GM18517 (cell line): ENCODE measurements around the gene NANOS2.

ENCODE experiments used
- ATAC-seq: cut with Tn5 transposase; IDR thresholded peaks from one replicate; pipeline ENCODE4 v1.9.1; 2021; ENCODE audit warnings: mild to moderate bottlenecking, moderate library complexity; ENCODE audit not compliant: unreplicated experiment

Gene NANOS2

DNA sequence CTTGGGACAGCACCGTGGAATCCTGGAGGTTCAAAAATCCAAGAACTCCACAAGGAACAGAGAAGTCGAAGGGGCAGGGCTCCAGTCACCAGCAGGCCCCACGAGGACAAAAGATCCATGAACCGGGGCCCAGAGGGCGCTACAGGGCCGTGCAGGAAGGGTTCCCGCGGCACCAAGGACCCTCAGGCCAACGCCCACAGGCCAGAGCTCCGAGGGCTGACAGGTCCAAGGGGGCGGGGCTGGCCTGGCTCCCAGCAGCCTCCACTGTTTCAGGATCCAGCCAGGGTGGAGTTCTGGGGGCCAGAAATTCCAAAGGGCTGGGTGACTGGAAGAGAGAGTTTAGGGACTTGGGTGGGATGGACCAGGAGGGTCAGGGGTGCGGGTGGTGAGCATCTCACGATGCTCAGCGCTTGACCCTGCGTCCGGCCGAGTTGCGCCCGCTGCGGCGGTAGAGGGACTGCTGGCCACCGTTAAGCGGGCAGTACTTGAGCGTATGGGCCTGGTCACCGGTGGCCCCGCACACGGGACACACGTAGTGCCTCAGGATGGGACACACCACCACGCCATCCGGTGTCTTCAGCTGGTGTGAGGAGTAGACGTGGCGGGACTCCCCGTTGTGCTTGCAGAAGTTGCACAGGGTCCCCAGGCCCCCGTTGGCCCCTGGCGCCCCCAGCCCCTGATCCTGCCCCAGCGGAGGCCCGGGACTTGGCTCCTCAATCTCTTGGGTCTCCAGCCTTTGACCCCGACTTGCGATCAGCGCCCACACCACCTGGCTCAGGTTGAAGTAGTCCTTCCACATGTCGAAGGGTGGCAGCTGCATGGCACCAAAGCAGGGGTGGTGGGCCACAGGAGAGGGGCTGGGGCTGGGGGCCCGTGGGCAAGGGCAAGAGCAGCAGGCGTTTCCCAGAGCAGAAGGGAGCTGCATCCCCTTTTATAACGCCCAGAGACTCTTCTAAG lies at the start of gene NANOS2:
NANOS2 (minus strand) TSS at position 905 of the 957 bp plus-strand sequence; CDS start at position 820, 85 bp downstream.
- ATAC-seq: no peak

GRCh38 chr19:45962021-45962420 lies 47.4 kb upstream of the NANOS2 start:
- ATAC-seq: no peak

DNA sequence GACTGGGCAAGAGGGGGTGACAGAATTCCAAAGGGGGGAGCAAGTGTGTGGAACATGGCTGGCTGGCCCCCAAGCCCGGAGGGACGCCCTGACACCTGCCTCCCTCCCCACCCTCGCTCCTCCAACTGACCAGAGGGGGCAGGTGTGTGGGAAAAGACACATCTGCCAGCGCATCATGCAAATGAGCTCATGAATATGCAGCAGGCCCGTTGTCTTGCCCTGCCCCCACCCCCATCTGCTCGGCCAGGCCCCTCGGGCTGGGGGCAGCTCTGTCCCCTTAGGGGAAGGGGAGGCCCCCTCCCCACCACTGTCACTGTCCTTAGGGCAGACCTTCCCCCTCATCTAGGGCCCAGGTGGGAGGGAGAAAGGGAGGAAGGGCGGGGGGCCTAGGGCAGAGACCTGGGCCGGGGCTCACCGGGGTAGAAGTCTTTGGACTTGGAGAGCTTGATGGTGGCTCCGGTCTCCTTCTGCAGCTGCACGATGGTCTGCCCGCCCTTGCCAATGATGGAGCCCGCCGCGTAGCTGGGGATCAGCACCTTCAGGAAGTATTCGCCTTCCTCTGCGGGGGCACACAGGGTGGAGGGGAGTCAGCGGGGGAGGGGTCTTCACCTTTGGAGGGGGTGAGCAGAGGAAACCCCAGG lies 46.1 kb upstream of the NANOS2 start:
- no peak for ATAC-seq

DNA sequence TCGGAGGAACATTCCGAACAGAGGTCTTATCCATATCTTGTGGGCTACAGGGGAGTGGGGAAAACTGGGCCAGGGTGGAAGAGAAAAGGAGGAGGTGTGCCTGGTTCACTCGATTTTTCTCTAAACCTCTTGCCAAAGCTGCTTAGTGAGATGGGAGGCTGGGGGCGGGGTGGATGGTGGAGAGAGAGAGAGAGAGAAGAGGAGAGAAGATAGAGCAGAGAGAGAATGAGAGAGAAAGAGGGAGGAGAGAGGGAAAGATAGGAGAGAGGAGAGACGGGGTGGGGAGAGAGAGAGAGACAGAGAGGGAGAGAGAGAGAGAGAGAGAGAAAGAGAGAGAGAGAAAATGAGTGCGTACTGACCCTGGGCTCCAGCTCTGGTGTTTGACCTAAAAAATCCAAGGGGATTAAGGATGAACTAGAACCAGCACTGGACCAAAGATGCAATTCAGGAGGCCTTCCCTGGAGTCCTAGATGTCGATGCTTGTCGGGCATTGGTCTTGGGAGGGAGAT lies 45.0 kb upstream of the NANOS2 start:
- ATAC-seq: no peak

DNA sequence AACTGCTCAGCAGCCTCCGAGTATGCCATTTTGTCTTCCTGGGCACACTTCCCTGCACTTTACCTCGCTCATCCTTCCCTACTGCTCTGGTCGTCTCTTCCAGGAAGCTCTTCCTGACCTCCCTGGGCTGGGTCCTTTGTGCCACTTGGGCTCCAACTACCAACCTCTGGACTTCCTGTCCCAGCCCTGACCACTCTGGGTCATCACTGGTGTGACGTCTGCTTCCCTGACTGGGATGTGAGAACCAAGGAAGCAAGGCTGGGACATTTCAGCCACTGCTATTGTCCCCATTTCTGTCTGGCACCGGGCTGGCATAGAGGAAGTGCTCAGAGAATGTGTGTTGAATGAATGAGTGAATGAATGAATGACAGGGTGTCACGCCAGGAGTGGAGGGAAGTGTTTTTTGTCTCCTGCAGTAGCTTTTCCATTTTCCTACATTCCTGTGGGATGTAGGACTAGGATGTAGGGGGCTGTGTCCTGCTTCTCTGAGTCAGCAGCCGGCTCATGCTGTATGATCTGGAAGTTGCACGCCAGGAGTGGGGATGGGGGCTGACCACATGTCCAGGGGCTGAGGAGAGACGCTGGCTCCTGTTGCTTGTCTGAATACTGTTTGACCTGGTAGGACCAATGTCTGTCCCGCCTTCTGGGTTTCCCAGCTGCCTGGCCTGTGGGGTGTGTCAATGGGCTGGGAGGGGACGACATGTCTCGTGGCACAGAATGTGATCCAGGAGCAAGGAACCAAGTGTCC lies 44.4 kb upstream of the NANOS2 start:
- ATAC-seq: no peak

DNA sequence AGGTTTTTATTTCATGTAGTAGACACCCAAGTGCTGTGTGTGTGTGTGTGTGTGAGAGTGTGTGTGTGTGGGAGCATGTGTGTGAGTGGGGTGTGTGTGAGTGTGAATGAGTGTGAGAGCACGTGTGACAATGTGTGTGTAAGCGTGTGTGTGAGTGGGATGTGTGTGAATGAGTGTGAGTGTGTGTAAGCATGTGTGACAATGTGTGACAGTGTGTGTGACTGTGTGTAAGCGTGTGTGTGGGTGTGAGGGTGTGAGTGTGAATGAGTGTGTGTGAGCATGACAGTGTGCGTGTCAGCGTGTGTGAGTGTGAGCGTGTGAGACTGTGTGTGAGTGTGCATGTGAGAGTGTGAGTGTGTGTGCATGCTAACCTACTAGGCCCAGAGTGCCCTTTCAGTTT lies 43.7 kb upstream of the NANOS2 start:
- no peak for ATAC-seq

GRCh38 chr19:45955905-45956608 lies 41.5 kb upstream of the NANOS2 start:
- no peak for ATAC-seq

DNA sequence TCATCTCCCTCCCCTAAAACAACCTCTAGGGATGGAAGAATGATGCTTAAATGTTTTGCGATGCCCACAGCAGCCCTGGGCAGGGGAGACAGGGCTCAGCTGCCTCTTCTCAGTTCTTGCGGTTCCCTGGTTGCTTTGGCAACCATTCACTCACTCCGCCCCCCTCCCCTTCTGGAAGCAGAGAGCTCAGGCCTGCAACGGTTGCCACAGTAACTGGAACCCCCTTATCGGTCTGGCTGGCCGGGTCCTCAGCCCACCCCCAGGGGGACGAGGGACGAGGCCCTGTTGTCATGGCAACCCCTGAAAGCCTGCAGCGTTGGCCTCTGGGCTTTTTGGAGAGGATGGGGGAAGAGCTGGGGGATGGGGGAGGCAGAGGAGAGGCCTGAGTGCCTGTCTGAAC lies 39.6 kb upstream of the NANOS2 start:
- no peak for ATAC-seq

- ATAC-seq: no peak
Measured at GRCh38 chr19:45953676-45954075, 39.1 kb upstream of the NANOS2 start.

GRCh38 chr19:45952686-45953505 lies 38.3 kb upstream of the NANOS2 start:
- no peak for ATAC-seq

DNA sequence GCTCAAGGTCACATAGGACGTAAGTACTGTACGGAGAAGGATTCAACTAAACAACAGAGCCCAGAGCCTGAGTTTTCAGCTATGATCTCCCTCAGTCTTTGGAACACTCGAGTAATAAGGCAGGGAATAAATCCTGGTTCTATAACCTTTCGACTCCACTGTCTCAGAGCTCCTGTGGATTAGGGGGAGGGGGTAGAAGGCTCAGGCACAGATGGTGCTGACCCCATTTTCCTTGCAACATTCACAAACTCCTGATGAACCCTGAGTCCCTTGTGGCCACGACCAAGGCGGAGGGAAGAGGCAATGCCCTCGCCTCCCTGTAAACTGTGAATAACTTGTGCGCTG lies 37.7 kb upstream of the NANOS2 start:
- no peak for ATAC-seq

- ATAC-seq: no peak
Measured at GRCh38 chr19:45947926-45948325, 33.3 kb upstream of the NANOS2 start.

GRCh38 chr19:45940515-45940805 lies 25.9 kb upstream of the NANOS2 start:
- no peak for ATAC-seq

GRCh38 chr19:45939792-45940514 lies 25.4 kb upstream of the NANOS2 start:
- ATAC-seq: no peak

- no peak for ATAC-seq
Measured at GRCh38 chr19:45938733-45939319, 24.2 kb upstream of the NANOS2 start.

DNA sequence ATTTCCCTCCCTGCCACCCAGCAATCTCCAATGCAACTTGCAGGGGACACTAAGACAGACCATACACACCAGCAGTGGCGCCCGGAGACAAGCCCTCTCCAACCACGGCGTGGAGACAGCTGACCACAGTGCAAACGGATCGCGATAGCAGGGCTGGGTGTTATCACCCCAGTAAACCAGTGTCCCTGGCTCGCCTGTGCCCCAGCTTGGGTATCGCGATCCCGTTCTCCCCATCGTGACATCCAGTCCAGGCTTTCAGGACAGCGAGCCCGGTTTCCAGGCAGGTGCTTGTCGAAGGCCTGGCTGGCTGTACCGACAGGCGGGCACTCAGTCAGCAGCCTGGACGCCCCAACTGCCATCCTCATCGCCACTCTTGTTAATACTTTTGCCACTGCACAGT lies 20.7 kb upstream of the NANOS2 start:
- no peak for ATAC-seq

- ATAC-seq: no peak
Measured at GRCh38 chr19:45934551-45935230, 20.1 kb upstream of the NANOS2 start.

DNA sequence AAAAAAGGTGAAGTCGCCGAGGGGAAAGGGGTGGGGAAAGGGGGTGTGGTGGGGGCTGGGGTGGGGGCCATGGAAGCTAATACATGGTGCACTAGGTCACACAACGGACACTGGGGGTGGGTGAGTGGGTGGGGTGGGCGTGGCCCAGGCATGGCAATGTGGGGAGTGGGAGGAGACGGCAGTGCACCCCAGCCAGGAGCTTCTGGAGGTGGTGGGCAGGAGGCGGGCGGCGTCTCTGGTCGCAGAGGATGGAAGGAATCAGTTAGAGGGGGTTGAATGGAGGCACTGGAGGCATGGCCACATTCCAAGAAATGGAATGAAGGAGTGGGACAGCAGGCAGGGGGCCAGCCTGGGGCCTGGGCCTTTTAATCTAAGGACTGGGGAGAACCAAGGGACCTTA lies 19.2 kb upstream of the NANOS2 start:
- ATAC-seq: no peak

- no peak for ATAC-seq
Measured at GRCh38 chr19:45931055-45931454, 16.5 kb upstream of the NANOS2 start.
